K562 (cell line): ENCODE results near the gene MTFR2. TPM values are rescaled to one million over a fixed set of nuclear protein-coding genes. Genes with fewer than 3 reads are reported as not detected.

Source experiments
- ATF2 ChIP-seq: sonication (generic); formaldehyde crosslinking; IDR thresholded peaks from 2 replicates; pipeline ENCODE4 v1.8.1; 2022; ENCODE audit warnings: missing genetic modification reagents
- CBX1 ChIP-seq: sonication (generic); IDR thresholded peaks from 2 replicates; pipeline ENCODE4 v1.6.1; 2016; ENCODE audit warnings: antibody characterized with exemption, low read depth, mild to moderate bottlenecking
- ELF1 ChIP-seq: fragments of 200-800 bp; sonication (Bioruptor generic); IDR thresholded peaks from 2 replicates; pipeline ENCODE4 v1.6.1; 2016; ENCODE audit warnings: missing genetic modification characterization, missing compliant biosample characterization
- ESRRA ChIP-seq: fragments of 450-650 bp; IDR thresholded peaks from 2 replicates; pipeline ENCODE4 v1.6.1; 2014; ENCODE audit warnings: low read depth, mild to moderate bottlenecking, moderate library complexity, borderline replicate concordance
- ETV5 ChIP-seq: sonication (generic); formaldehyde crosslinking; IDR thresholded peaks from 2 replicates; pipeline ENCODE4 v1.4.0; 2020; ENCODE audit warnings: low read depth, mild to moderate bottlenecking, missing genetic modification reagents
- FOS ChIP-seq: IDR thresholded peaks from 3 replicates; pipeline ENCODE4 v1.6.1; 2011; ENCODE audit not compliant: insufficient read length; ENCODE audit errors: extremely low read depth
- GABPA ChIP-seq: fragments of 200-800 bp; sonication (Bioruptor generic); conservative IDR thresholded peaks from 2 replicates; pipeline ENCODE4 v1.6.1; 2016; ENCODE audit warnings: low read depth, missing genetic modification characterization, missing compliant biosample characterization
- HINFP ChIP-seq: fragments of 450-650 bp; conservative IDR thresholded peaks from 2 replicates; pipeline ENCODE4 v1.6.1; 2016; ENCODE audit warnings: missing genetic modification characterization, low read depth, mild to moderate bottlenecking, control low read depth, missing compliant biosample characterization
- HMBOX1 ChIP-seq: sonication (generic); IDR thresholded peaks from 2 replicates; pipeline ENCODE4 v1.6.1; 2016
- KAT7 ChIP-seq: sonication (generic); formaldehyde crosslinking; IDR thresholded peaks from 2 replicates; pipeline ENCODE4 v1.8.0; 2022; ENCODE audit warnings: missing genetic modification reagents, mild to moderate bottlenecking, borderline replicate concordance
- NFE2L1 ChIP-seq: fragments of 450-650 bp; IDR thresholded peaks from 2 replicates; pipeline ENCODE4 v1.6.1; 2016; ENCODE audit warnings: missing genetic modification characterization, low read depth, mild to moderate bottlenecking, missing compliant biosample characterization, moderate library complexity, borderline replicate concordance
- PHB ChIP-seq: fragments of 250-450 bp; sonication (Bioruptor Pico); IDR thresholded peaks from 2 replicates; pipeline ENCODE4 v1.5.0; 2021
- ZNF23 ChIP-seq: fragments of 250-450 bp; sonication (Bioruptor Pico); IDR thresholded peaks from 2 replicates; pipeline ENCODE4 v1.4.0; 2020; ENCODE audit warnings: mild to moderate bottlenecking
- ZNF384 ChIP-seq: IDR thresholded peaks from 2 replicates; pipeline ENCODE4 v1.6.1; 2012; ENCODE audit warnings: low read depth, low read length, improper control_type of control experiment
- ZNF589 ChIP-seq: fragments of 200-800 bp; sonication (Bioruptor generic); IDR thresholded peaks from 2 replicates; pipeline ENCODE4 v1.6.1; 2016; ENCODE audit warnings: low read depth, missing genetic modification characterization, missing compliant biosample characterization
- ZNF766 ChIP-seq: fragments of 200-800 bp; sonication (Bioruptor generic); conservative IDR thresholded peaks from 2 replicates; pipeline ENCODE4 v1.6.1; 2016; ENCODE audit warnings: missing genetic modification characterization, missing compliant biosample characterization
- ZSCAN29 ChIP-seq: fragments of 450-650 bp; IDR thresholded peaks from 2 replicates; pipeline ENCODE4 v1.6.1; 2017
- polyA plus RNA-seq, 8 experiments: library from polyadenylated mRNA; depleted of rRNA in 4 of 8; stranded (reverse) in 5 of 8; unstranded in 3 of 8; fragments of >200 nt; fragmentation: Nextera tagmentation in 2 of 8; fragmentation: Illumina TruSeq in 1 of 8; extraction: Ambion mirVana in 2 of 8; extraction: Trizol in 1 of 8; gene quantifications; 2 replicates each; pipeline versions ENCODE4 v1.2.1 to v1.2.3, GENCODE V29; 2011 to 2014; ENCODE audit warnings: inconsistent platforms in 1 of 8, missing spikeins in 1 of 8
- total RNA-seq, 7 experiments: library from RNA; depleted of rRNA in 6 of 7; stranded (reverse); fragments of >200 nt in 6 of 7; fragmentation: Illumina TruSeq in 2 of 7; extraction: Trizol in 2 of 7; gene quantifications; 2 replicates each; pipeline versions ENCODE4 v1.2.1 to v1.2.3, GENCODE V29; 2011 to 2021; ENCODE audit warnings: low replicate concordance in 1 of 7
- TF ChIP-seq, protein P1 (sequence below), 2 experiments: IDR thresholded peaks; 2 replicates each; pipeline ENCODE4 v1.6.1; 2011; ENCODE audit warnings: borderline replicate concordance in 1 of 2, control low read depth in 1 of 2, low read depth in 1 of 2, low read length in 1 of 2, mild to moderate bottlenecking in 1 of 2, mixed read lengths in 1 of 2, moderate library complexity in 1 of 2; ENCODE audit not compliant: insufficient read depth in 1 of 2, insufficient read length in 1 of 2, poor library complexity in 1 of 2, severe bottlenecking in 1 of 2; ENCODE audit errors: extremely low read depth in 1 of 2
- TF ChIP-seq, protein P2 (sequence below): fragments of 250-450 bp; sonication (Bioruptor Pico); IDR thresholded peaks from 2 replicates; pipeline ENCODE4 v1.8.0; 2022; ENCODE audit warnings: moderate library complexity, mild to moderate bottlenecking, inconsistent platforms

Gene MTFR2
- total and polyA plus RNA-seq, 9 of the 15 experiments (the other 6 are each of a cell fraction or from before 2014, with no cell fraction given) = 10.1 to 63.3 (median 45.9) TPM

GRCh38 chr6:136249811-136250685 is at the start of gene MTFR2 (continued):
- TF ChIP-seq KAT7 (CRISPR knock-in tag) = 0 out of 2 replicates have a peak, but pooled peaks have one; percentile 67
- TF ChIP-seq, protein P1, sequence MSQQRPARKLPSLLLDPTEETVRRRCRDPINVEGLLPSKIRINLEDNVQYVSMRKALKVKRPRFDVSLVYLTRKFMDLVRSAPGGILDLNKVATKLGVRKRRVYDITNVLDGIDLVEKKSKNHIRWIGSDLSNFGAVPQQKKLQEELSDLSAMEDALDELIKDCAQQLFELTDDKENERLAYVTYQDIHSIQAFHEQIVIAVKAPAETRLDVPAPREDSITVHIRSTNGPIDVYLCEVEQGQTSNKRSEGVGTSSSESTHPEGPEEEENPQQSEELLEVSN (IDR thresholded peaks at IDR 0.05; ENCODE audit: borderline replicate concordance in 1 of 2, extremely low read depth in 1 of 2, insufficient read depth in 1 of 2, insufficient read length in 1 of 2, low read depth in 1 of 2, low read length in 1 of 2, poor library complexity in 1 of 2, severe bottlenecking in 1 of 2) = peak in 1 of 2 experiments; percentile 27
- TF ChIP-seq ZNF589 (CRISPR knock-in tag) = no peak
- peak; percentile 100 for TF ChIP-seq ELF1 (tag)
- no peak for TF ChIP-seq ATF2 (CRISPR knock-in tag)
- no peak for TF ChIP-seq ZSCAN29
- TF ChIP-seq ZNF384 = no peak
- TF ChIP-seq GABPA (tag) = peak; percentile 86
- TF ChIP-seq ETV5 (CRISPR knock-in tag) = peak; percentile 70
- TF ChIP-seq ZNF766 = 0 out of 2 replicates have a peak, but pooled peaks have one; percentile 23
- peak; percentile 99 for TF ChIP-seq FOS
- TF ChIP-seq PHB (CRISPR knock-in tag) = 0 out of 2 replicates have a peak, but pooled peaks have one; percentile 32
- TF ChIP-seq ZNF23 = 0 out of 2 replicates have a peak, but pooled peaks have one; percentile 32
- TF ChIP-seq HINFP (tag) = no peak
- TF ChIP-seq, protein P2, sequence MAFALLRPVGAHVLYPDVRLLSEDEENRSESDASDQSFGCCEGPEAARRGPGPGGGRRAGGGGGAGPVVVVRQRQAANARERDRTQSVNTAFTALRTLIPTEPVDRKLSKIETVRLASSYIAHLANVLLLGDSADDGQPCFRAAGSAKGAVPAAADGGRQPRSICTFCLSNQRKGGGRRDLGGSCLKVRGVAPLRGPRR (CRISPR knock-in tag) = no peak
- TF ChIP-seq CBX1 = 0 out of 2 replicates have a peak, but pooled peaks have one; percentile 37
- peak; percentile 91 for TF ChIP-seq ESRRA
- TF ChIP-seq HMBOX1 = 0 out of 2 replicates have a peak, but pooled peaks have one; percentile 35
- no peak for TF ChIP-seq NFE2L1 (tag)
